BLaER1 (cell line): ENCODE data around the gene TENM4.

ENCODE experiments used
- H3K27ac ChIP-seq: shearing (Covaris generic); formaldehyde crosslinking; 2 replicates; pipeline ENCODE4 v1.8.1; 2022
- H3K27me3 ChIP-seq: shearing (Covaris generic); formaldehyde crosslinking; 2 replicates; pipeline ENCODE4 v1.8.1; 2022
- H3K36me3 ChIP-seq: shearing (Covaris generic); formaldehyde crosslinking; 2 replicates; pipeline ENCODE4 v1.8.1; 2022
- H3K4me1 ChIP-seq: shearing (Covaris generic); formaldehyde crosslinking; 2 replicates; pipeline ENCODE4 v1.8.1; 2022
- H3K4me2 ChIP-seq: shearing (Covaris generic); formaldehyde crosslinking; 2 replicates; pipeline ENCODE4 v1.8.1; 2022
- H3K4me3 ChIP-seq: shearing (Covaris generic); formaldehyde crosslinking; 2 replicates; pipeline ENCODE4 v1.8.1; 2022
- H3K9ac ChIP-seq: shearing (Covaris generic); formaldehyde crosslinking; 2 replicates; pipeline ENCODE4 v1.8.1; 2022
- H3K9me3 ChIP-seq: shearing (Covaris generic); formaldehyde crosslinking; 2 replicates; pipeline ENCODE4 v1.8.1; 2022
- H4K20me1 ChIP-seq: shearing (Covaris generic); formaldehyde crosslinking; 2 replicates; pipeline ENCODE4 v1.8.1; 2022
- Cebpa-rat ChIP-seq: shearing (Covaris generic); IDR thresholded peaks from 2 replicates; pipeline ENCODE4 v1.8.1; 2022

Gene TENM4

DNA sequence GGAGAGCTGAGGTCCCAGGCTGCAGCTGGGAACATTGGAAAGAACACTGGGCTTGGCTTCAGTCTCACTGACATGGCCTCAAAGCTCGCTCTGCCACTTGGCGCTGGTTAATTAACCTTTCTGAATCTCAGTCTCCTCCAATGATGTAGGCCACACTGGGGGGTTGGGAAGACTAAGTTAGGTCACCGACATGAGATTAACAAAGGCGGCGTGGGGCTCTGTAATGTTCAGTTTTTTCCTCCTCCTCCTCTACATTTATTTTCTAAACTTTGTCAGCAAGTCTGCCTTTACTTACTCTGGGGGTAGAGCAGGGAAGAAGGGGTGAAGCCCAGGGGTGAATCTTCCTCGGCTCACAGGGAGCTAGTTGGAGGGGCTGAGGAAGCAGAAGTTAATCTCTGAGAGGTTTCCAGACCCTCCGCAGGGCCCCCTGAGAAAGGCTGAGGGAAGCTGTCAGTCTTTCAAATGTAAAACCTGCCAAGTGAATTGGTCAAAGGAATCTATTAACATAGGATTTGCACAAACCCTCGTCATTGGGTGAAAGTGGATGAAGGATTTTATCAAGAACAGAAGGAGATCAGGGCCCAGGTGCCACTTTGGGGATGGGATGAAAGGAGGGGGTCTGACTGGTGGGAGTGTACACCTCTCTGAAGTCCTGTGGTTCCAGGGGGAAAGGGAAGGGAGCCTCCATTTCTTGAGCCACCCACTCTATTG, 32.1 kb upstream of the TENM4 start:
- Histone ChIP-seq H3K4me3 (no peak overlapping the region), H3K9ac (no peak overlapping the region), H3K4me2 (no peak overlapping the region), H3K9me3 (peaks cover 9% of the 10 kb centered on the region), H3K27ac (no peak overlapping the region), H3K36me3 (no peaks in the 10 kb centered on the region), H4K20me1 (no peaks in the 10 kb centered on the region), H3K4me1 (peaks cover 4% of the 10 kb centered on the region; the same call in 1 of the 2 replicates), H3K27me3 (no peaks in the 10 kb centered on the region)
- no peak for TF ChIP-seq Cebpa-rat

GRCh38 chr11:79471071-79471844, 30.4 kb upstream of the TENM4 start:
- Histone ChIP-seq H3K4me1 (peaks cover 4% of the 10 kb centered on the region; the same call in 1 of the 2 replicates), H3K9ac (no peak overlapping the region)
- no peak for TF ChIP-seq Cebpa-rat

GRCh38 chr11:79470161-79470560, 29.3 kb upstream of the TENM4 start:
- Histone ChIP-seq H3K9ac (no peak overlapping the region), H3K4me2 (no peak overlapping the region), H3K9me3 (peaks cover under 1% of the 10 kb centered on the region; the same call in 1 of the 2 replicates), H3K27me3 (no peaks in the 10 kb centered on the region), H3K36me3 (no peaks in the 10 kb centered on the region), H3K4me1 (peaks cover 4% of the 10 kb centered on the region; the same call in 1 of the 2 replicates), H3K27ac (no peak overlapping the region), H3K4me3 (no peak overlapping the region), H4K20me1 (no peaks in the 10 kb centered on the region)
- TF ChIP-seq Cebpa-rat = no peak

More at GRCh38 chr11:79471071-79471844, 30.4 kb upstream of the TENM4 start:
- no peaks in the 10 kb centered on the region for H3K27me3 ChIP-seq
- no peak overlapping the region for H3K4me3 ChIP-seq
- no peak overlapping the region for H3K27ac ChIP-seq
- H3K4me2 ChIP-seq = peak overlapping the region; percentile 19; the same call in 1 of the 2 replicates
- H4K20me1 ChIP-seq = no peaks in the 10 kb centered on the region
- H3K9me3 ChIP-seq = peaks cover 9% of the 10 kb centered on the region
- no peaks in the 10 kb centered on the region for H3K36me3 ChIP-seq

DNA sequence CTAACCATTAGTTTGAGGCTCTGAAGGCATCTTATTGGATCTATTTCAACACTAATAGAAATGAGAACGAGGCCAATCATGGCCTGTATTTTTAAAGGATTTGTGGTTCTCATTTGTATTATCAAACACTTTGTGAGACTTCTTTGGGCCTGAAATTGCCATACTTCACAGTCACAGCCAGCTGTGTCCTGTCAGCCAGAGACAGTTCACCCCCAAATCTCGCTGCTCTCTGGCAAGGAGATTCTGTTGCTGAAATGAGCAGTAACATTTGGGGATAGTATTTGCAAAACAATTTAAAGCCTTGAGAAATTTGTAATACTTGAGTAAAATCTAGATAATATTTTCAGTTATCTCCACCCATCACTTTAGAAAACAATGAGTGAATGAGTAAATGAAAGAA, 26.9 kb upstream of the TENM4 start:
- Histone ChIP-seq H3K4me3 (no peak overlapping the region), H3K9me3 (no peaks in the 10 kb centered on the region), H3K27me3 (no peaks in the 10 kb centered on the region), H3K4me2 (no peak overlapping the region), H3K9ac (no peak overlapping the region), H3K36me3 (no peaks in the 10 kb centered on the region), H4K20me1 (no peaks in the 10 kb centered on the region), H3K27ac (no peak overlapping the region), H3K4me1 (peaks cover 4% of the 10 kb centered on the region; the same call in 1 of the 2 replicates)
- TF ChIP-seq Cebpa-rat = no peak

DNA sequence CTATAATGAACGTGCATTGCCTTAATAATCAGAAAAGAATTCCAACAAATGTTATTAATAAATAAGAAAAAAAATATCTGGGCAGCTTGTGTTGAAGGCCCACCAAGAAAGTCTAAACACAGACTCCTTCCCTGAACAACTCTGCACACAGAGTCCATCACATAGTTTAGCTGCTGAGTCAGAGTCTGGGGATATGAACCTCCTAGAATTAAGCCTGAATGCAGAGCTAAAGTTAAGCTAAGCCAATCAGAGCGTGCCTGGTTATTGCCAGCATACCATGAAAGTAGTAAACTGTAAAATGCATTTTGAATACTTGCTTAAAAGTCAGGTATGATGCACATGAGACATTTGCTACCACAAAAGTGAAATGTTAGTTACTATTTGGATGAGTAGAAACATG, 25.6 kb upstream of the TENM4 start:
- no peak overlapping the region for H3K4me2 ChIP-seq
- no peaks in the 10 kb centered on the region for H3K27me3 ChIP-seq
- H3K27ac ChIP-seq = no peak overlapping the region
- H3K9ac ChIP-seq = no peak overlapping the region
- peaks cover 4% of the 10 kb centered on the region; the same call in 1 of the 2 replicates for H3K4me1 ChIP-seq
- no peak overlapping the region for H3K4me3 ChIP-seq
- no peak for TF ChIP-seq Cebpa-rat
- H3K9me3 ChIP-seq = no peaks in the 10 kb centered on the region
- H3K36me3 ChIP-seq = no peaks in the 10 kb centered on the region
- no peaks in the 10 kb centered on the region for H4K20me1 ChIP-seq

- Histone ChIP-seq H3K4me1 (no peaks in the 10 kb centered on the region), H3K4me2 (no peak overlapping the region), H3K9ac (no peak overlapping the region), H3K36me3 (no peaks in the 10 kb centered on the region), H3K9me3 (no peaks in the 10 kb centered on the region), H3K27ac (no peak overlapping the region), H3K4me3 (no peak overlapping the region), H4K20me1 (no peaks in the 10 kb centered on the region), H3K27me3 (no peaks in the 10 kb centered on the region)
- TF ChIP-seq Cebpa-rat = no peak
Observed at GRCh38 chr11:79465160-79465559, 24.3 kb upstream of the TENM4 start.

DNA sequence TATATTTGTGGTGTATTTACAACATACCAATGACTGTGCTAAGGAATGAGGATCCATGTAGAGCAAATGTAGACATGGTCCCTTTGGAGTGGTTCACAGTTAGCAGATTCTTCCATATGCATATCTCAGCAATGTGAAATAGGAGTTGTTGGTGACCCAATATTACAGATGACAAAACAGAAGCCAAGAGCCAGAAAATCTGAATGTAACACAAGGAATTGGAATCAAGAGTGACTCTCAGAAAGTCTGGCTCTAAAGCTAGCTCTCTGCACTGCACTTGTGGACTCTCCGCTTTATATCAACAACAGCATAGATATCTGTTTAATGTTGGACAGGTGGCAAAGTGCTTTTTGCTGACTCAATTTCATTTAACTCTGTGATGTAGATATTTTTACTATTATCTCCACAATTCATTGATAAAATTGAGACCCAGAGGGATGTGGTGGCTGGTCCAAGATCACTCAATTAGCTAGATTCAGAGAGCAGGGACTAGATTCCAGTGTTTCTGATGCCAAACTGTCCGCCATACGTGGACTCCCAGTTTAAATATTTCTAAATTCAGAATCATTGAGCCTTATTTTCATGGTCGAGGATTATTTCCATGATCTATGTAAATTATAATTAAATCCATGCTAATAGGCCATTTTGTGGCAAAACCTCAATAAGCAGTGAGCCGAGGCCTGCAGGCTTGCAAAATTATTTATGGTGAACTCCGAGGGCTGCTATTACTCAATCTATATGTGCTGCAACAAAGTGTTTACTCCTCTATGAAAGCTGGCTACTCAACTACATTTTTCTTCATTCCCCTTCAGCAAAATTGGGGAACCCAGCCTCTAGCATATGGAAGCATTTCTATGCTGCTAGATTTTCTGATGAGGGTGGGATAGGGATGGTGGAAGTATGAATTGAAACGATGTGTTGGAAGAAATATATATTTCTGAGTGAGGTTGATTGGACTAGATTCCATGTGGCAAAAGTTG, 21.1 kb upstream of the TENM4 start:
- no peaks in the 10 kb centered on the region for H3K4me1 ChIP-seq
- H3K27me3 ChIP-seq = no peaks in the 10 kb centered on the region
- TF ChIP-seq Cebpa-rat = no peak
- H3K4me3 ChIP-seq = no peak overlapping the region
- no peak overlapping the region for H3K4me2 ChIP-seq
- H4K20me1 ChIP-seq = no peaks in the 10 kb centered on the region
- no peaks in the 10 kb centered on the region for H3K9me3 ChIP-seq
- H3K27ac ChIP-seq = no peak overlapping the region
- H3K9ac ChIP-seq = no peak overlapping the region
- no peaks in the 10 kb centered on the region for H3K36me3 ChIP-seq

DNA sequence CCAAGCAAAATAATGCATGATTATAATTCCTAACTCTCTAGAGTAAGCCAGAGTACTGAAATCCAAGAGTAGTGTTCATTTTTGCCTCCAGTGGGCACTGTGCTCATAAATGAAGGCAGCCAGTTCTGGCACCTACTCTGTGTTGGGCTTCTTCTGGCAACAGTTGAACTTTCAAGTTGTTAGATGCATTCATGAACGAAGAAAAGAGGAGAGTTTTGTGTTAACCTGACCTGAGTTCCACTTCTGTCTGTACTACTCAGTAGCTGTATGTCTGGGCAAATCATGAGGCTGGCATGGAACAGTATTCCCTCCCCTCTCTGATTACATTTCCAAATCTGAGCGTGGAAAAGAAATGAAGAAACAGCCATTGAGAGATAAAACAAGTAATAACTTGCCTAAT, 20.3 kb upstream of the TENM4 start:
- Histone ChIP-seq H4K20me1 (no peaks in the 10 kb centered on the region), H3K27ac (no peak overlapping the region), H3K9me3 (no peaks in the 10 kb centered on the region), H3K36me3 (no peaks in the 10 kb centered on the region), H3K4me3 (no peak overlapping the region), H3K27me3 (no peaks in the 10 kb centered on the region), H3K4me2 (no peak overlapping the region), H3K9ac (no peak overlapping the region), H3K4me1 (no peaks in the 10 kb centered on the region)
- TF ChIP-seq Cebpa-rat = no peak

DNA sequence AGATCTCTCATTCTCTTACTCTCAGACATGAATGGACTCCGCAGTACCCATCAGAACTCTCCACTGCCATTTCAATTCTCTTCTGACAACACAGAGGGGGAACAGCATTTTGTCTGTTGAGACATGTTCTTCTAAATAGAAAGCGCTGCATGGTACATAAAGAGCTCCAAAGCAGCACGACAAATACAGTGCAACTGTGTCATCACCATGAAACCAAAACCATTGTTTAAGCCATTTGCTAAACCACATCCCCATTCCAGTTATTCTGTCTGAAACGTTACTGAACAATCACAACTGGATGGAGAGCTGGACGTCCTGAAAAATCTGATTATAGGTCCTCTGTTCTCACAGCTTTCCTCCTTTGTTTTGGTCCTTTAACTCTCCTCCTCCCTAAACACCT, 17.9 kb upstream of the TENM4 start:
- TF ChIP-seq Cebpa-rat = no peak
- H3K27ac ChIP-seq = no peak overlapping the region
- H3K36me3 ChIP-seq = no peaks in the 10 kb centered on the region
- no peaks in the 10 kb centered on the region for H4K20me1 ChIP-seq
- no peak overlapping the region for H3K4me2 ChIP-seq
- H3K9ac ChIP-seq = no peak overlapping the region
- 0 out of 2 replicates have a peak, but pooled peaks cover 5% of the 10 kb centered on the region for H3K4me1 ChIP-seq
- H3K27me3 ChIP-seq = no peaks in the 10 kb centered on the region
- H3K9me3 ChIP-seq = no peaks in the 10 kb centered on the region
- H3K4me3 ChIP-seq = no peak overlapping the region
